Stimulated activated naive CD8-positive, alpha-beta T cell treated with anti-CD3 and anti-CD28 coated beads, Interleukin-15, Interleukin-2, amounts not matched to agents 100 U/mL and 50 U/mL, for 24 hours (primary cell): ENCODE measurements around the gene KAT7.

ENCODE experiments used
- ATAC-seq: fragments of 150-1000 bp; cut with Tn5 transposase; one replicate; pipeline ENCODE4 v1.10.0; 2021
- DNase-seq: peaks from one replicate; pipeline ENCODE4 v3.0.0; 2021

KAT7 gene

DNA sequence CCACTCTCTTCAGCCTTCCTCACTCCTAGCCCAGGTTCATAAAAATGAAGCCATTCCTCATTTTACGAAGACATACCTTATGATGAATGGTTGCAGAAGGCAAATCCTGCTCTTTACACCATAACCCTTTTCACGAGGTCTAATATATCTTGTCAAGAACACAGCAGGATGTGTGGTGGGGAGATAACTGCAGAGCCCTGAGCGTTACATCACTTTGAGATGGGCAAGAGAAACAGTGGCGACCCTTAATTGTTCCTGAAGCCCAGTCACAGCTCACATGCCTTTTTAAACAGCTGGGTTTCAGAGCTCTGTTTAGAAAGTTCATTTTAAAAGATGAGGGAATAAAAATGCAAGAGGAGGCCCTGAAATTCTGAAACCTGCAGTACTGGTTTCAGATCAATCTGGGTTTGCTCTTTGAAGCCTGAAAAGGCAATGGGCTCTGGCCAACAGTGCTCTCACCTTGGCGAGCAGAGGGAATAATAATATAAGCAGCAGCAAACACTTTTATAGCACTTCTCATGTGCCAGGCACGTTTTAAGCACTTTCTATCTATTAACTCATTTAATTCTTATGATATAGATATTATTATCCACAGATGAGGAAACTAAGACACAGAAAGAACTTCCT lies 27.4 kb upstream of the KAT7 start:
- DNase-seq = no peak
- ATAC-seq = no peak

DNA sequence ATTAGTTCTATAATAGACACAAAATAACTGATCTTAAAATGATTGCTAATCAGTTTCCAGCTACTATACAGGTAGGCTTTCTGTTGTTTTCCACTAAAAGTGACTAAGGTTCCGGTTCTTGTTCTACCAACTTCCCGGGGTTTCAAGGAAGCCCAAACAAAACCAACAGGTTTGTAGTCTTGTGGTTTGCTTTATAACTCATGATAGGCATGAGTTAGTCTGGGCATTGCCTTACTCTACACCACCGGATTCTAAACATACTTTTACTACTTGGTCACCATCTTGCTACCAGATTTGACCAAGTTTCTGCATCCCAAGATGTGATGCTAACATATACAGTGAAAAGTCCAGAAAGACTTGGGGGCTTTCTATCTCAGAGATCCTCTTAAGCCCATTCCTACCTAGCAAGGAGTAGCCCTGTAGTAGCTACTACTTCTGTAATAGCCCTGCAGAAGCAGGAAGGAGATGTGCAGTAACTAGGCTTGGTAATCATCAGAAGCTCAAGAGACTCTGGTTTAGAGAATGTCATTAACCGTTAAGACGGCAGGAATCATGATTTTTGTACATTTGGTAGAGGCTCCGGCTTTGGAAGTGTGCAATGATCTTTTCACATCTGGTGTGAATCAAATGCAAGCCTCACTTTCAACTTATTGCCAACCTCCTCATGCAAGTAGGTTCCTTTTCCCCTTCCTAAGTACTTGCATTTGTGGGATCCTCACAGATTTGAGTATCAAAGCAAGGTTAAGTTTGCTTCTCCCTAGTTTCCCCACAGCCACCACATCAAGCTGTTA lies 26.1 kb upstream of the KAT7 start:
- DNase-seq (no peak), ATAC-seq (no peak)

DNA sequence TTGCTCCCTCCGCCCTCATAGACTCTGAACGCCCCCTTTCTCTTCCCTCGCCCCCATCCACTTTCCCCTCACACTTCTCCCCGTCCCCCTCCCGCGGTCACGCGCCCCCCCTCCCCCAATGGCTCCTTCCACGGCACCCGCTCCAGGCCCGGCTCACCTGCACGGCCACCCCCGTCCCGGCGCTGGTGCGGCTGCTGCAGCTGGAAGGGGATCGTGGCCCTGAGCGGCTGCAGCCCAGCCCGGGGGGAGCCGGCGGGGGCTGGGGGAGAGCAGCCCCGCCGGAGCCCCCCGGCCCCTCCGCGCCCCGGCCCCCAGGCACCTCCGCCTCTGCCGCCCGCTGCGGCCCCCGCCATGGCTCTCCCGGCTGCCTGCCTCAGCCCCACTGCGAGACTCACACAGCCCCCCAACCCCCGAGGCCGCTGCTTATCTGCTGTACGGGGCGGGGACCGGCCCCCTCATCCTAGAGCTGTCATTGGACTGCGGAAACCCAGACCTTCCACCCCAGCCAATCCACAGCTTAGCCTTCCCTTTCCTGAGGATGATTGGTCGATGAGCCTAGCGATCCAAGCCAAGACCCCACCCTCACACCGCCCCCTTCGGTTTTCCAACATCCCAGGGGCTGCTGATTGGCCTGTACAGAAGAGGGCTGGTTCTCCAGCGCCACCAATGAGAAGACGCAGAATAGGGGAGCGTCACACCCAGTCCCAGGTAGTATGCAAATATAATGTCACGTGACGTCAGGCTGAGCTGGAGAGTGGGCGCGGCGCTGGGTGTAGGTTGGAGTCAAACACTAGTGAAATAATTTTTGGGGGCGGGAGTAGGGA lies 24.5 kb upstream of the KAT7 start, which contains the start of gene FAM117A:
Gene FAM117A, minus strand, starts transcription at position 397 of the 824 bp plus-strand sequence. Its CDS starts 44 bp downstream, at position 353.
- ATAC-seq = peak; percentile 96
- DNase-seq = peak; percentile 93

DNA sequence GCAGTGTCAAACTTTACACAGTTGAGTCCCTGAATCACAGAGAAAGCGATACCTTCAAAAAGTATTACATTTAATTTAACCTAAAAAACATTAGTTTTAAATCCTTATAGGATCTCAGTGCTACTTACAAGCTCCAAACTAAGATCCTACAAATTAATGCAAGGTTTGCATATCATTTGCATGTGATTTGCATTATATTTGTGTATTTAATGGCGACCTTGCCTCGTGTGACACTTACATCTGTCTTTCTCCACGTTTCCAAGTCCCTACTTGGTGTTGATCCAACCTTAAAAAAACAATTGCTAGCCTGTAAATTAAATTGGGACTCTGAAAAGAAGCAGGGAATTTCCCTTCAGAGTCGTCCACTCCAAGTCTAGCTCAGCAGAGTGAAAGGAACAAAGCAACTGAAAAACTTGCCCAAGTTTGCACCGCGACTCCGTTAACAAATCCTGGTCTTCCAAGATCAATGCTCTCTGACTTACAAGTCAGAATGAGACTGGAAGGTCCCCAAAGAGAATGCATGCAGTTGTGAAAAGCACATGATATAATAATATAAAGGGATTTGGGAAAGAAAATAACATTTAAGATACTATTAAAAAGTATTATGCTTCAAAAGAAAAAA lies 23.8 kb upstream of the KAT7 start:
- ATAC-seq = no peak
- no peak for DNase-seq

DNA sequence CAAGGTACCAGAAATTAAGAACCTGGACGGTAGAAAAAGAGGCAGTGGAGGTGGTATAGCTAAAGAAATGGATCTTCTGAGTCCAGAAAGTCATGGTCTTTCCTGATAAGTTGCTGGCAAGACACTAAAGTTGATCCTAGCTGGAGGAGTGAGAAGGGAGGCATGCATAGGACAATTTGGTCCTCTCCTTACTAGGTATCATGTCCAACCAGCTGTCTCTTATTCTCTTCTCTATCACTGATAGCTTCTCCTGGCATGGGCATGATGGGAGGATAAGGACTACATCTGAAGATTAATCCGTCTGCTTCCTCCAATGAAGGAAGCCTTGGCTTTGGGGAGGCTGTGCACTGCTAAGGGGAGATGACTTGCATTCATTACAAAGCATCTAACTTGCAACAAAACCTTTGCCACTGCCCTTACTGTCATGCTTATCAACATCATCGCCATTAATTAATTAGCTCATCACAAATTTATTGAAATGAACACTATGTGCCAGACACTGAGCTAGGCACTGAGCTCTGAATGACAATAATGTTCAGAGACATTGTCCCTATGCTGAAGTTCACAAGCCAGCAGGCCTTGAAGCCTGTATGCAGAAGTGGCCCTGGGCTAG lies 21.5 kb upstream of the KAT7 start:
- no peak for DNase-seq
- ATAC-seq = no peak

DNA sequence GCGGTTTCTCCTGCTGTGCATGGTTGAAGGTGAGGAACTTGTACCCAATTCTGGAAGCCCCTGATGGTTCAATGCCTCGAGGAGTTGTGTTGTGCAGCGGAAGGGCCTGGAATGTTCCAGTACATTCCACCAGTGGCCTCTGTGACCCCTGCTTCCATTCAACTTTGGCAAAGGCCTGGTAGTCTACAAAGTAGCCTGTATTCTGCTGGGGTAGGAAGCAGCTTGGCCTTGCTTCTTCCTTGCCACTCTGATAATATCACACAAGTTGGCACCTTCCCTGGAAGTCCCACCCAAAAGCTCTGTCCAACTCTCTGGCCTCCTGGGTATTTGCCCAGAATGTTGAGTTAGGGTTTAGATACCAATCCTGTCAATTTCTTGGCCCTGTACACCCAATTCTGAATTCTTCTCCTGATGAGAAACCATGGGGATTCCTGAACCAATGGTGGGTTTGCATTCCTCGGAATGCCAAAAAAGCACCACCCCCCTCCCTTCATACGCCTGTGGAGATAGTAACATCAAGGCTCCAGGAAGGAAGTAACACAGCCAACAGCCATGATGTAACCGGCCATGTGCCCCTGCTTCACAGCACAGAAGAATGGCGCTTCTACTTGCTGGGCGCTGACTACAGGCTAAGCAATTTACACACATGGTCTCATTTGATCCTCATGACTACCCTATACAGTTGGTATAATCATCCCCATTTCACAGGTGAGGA lies 12.8 kb upstream of the KAT7 start:
- DNase-seq (no peak), ATAC-seq (no peak)

DNA sequence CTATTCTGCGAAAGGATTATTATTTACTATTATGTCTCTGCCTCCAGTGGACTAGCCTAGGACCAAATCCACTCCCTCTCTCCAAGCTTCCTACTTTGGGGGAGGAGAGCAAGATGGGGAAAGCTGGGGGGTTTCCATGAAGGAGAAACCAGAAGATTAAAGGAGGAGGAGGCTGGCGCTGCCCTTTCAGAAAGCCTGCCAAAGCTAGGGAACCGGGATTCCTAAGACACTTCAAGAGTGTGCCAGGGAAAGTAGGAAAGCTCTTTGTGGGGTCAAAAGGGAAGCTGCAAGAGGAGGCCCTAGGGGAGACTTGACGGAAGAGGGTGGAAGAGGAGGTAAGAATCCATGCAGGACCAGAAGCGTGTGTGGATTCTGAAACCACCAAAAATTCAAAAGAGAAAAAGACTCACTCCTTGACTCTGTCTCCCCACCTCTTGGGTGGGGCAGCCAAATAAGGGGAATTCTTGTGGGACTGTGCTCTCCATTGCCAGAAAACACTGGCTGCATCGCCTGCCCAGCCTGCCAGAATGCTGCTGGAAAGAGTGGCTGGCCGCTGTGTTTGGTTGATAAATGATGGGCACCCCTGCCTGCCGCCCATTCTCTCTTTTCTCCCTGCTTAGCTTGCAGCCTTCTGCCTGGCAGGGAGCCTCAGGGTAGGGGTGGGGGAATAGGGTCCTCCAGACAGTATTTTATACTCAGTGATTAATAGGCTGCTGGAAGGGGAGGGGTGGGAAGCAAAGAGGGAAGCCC lies 11.8 kb upstream of the KAT7 start:
- ATAC-seq = no peak
- no peak for DNase-seq

DNA sequence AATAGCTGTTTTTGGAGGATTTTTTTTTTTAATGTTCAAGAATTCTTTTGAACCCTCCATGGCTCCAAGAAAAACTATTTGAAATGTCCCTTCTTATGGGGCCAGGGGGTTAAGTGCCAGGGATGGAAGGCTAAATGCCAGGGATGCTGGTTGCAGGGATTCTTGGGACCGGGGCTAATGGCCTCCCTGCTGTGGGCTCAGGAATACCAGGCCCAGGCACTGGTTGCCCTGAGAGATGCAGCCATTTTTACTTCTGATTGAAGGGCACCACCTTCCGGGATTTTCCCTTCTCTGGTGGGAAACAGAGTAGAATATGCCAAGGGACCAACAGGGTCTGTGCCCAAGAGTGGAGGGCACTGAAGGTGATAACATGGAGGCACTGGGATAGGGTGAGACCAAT lies 10.9 kb upstream of the KAT7 start:
- no peak for DNase-seq
- ATAC-seq = no peak

DNA sequence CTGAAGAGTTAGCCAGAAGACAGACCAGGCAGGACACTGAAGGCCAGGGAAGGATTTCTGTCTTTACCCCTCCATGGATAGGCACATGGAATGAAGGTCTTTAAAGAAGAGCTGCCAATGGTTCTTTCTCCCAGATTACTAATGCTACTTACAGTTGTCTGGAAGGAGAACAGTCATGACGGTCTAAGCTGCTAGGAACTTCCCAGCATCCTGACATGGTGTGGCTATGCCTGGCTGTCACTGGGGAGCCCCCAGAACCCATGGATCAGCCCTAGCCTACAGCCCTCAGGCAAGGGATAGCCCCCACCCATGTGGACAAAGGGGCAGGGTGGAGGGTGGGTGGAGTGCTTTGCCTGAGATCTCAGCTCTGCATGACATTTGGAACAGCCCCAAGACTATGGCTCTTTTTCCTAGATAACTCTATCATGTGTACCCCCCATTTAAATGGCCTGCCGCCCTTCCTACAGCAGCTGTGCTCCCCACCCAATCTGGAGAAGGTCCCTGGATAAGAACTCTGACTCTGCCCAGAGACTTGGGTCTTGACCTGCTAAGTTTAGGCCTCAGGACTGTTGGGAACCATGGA lies 9.2 kb upstream of the KAT7 start:
- DNase-seq (no peak), ATAC-seq (peak; percentile 7)

DNA sequence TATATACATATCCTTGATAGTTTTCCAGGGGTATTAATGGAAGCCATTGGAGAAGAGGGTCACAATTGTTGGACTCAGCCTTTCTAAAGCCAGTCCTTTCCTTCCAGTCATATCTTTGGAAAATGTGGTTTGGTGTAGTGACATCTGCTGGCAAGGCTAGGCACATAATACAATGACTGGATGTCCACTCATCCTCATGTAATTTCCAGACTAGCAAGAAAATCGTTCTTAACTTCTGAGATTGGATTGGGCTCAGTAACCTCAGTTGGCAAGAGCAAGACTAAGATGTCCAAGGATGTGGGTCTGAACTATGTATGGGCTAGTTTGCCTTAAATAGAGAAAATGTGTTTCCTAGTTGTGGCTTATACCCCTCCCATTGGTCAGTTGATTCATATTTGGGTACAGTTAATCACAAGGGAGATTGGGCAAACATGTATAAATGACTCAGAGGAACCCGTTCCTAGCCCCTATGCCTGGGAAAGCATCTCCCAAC lies 8.7 kb upstream of the KAT7 start:
- DNase-seq (no peak), ATAC-seq (peak; percentile 70)

DNA sequence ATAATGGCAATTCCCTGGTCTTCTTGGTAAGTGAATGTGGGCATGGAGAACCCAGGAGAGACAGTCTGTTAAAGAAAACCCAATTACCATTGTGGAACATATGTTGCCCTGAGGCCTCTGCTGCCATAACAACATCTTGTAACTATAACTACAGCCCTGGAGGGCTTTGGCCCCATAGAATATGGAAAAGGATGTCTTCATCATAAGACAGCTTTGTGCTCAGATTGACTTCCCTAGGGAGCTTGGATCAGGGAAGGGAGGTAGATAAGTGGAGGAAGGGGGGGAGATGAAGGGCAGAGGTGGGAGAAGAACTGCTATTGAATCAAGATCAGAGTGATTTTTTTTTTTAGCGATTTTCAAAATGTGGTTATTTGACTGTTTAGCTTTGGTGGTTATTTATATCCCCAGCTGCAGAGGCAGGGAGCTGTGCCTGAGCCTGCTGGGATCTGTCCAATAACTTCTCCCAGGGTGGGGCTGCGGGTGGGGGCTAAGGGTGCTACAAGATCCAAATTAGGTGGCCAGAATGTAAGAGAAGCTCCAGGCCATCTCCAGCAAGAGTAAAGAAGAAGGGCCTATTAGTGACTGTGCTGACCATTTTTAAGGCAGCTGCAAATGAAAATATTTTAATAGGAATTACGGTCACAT lies 5.3 kb upstream of the KAT7 start:
- DNase-seq = no peak
- no peak for ATAC-seq

DNA sequence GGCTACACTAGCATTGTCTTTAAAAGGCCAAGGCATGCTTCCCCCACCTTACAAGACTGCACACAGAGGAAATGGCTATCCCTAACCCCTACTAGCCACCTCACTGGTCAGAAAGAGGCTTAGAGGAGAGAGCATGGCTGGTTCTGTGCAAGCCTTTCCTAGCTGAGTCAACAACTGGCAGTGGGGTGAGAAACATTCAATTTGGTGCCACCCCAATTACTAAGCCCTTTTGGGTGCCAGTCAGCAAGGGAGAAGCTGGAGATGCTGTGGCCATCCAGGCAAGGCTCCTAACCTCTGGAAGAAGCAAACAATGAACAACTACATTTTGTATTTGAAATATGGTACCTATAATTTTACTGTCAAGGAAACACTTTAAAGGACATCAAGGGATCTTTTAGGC lies 4.7 kb upstream of the KAT7 start:
- no peak for ATAC-seq
- DNase-seq = no peak

DNA sequence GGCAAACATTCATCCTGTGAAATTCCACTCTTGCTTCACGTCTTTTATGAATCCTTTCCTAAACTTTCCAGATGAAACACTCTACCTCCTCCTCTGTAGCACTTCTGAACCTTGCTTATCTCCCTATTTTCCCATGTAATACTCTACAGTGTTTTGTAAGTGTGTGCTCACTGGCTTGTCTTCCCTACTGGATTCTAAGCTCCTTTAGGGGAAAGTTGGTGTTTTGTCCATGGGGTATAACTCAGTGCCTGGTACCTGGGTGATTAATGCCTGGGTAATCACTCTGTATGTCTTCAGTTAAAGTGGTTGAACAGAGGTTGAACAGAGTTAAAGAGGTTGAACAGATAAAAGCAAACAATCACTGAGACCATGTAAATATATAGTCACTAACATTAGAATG lies 3.8 kb upstream of the KAT7 start:
- no peak for ATAC-seq
- no peak for DNase-seq

DNA sequence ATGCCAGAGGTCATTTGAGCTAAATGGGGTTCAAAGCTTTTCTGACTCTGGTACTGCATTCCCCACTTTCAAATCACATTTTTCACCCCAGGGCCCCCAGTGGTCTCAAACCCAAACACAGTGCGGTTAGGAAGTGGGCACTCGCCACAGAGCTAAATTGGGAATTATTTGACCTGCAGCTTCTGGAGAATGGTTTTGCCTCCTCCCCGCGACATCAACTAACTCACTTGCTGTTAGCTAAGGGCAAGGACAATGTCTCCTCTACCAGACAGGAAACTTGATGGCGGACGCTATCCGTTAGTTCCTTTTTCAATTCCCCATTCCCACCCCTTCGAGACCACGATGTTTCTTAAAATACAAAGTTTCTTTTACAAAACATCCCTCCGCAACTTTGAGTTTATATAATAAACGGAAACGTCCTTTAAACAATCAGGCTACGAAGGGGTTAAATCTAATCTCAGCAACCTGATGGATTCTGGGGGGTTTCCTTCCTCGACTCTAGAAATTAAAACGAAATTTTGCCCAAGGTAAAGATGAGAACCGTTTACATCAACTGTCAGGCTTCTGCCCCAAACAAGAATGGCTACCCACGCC lies 500 bp upstream of the KAT7 start:
- no peak for ATAC-seq
- peak; percentile 22 for DNase-seq

DNA sequence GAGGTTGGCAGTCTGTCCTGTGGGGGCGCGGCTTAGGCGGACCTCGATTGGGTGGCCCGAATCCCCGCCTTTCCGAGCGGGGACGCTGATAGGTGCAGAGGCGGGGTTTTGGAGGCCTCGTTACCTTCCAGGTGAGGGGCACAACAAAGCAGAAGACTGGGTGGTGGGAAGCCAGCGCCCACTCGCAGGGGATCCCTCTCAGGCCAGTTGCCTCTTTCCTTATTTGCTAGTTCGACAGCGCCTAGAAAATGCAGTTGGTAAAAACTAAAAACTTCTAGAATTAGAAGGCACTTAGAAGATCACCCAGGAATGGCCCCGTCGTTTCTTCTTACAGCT lies 730 bp downstream of the KAT7 start:
- no peak for DNase-seq

DNA sequence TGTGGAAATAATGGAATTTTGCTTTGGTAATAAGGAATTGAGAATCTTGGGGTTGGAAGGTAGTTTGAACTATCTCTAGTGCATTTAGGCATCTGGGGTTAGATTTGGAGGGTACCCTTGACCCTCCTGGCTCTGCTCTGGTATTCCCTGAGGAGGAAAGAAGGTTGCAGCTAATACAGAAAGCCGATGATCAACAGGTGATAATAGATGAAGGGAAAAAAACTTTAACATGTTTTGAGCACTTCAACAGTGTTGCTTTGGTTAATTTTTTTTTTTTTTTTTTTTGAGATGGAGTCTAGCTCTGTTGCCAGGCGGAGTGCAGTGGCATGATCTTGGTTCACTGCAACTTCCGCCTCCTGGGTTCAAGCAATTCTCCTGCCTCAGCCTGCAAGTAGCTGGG lies 4.8 kb downstream of the KAT7 start:
- no peak for ATAC-seq
- no peak for DNase-seq

More for the DNA sequence above, 730 bp downstream of the KAT7 start:
- no peak for ATAC-seq

DNA sequence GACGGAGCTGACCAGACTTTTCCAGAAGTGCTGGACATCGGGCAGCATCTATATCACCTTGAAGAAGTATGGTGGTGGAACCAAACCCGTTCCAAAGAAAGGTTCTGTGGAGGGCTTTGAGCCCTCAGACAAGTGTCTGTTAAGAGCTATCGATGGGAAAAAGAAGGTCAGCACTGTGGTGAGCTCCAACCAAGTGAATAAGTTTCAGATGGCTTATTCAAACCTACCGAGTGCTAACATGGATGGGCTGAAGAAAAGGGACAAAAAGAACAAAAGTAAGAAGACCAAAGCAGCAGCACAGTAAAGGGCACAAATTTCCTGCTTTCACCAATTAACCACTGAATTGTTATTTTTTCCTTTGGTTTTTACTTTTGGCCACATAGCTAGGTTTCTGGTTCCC lies 6.9 kb downstream of the KAT7 start:
- DNase-seq (no peak), ATAC-seq (peak; percentile 90)

DNA sequence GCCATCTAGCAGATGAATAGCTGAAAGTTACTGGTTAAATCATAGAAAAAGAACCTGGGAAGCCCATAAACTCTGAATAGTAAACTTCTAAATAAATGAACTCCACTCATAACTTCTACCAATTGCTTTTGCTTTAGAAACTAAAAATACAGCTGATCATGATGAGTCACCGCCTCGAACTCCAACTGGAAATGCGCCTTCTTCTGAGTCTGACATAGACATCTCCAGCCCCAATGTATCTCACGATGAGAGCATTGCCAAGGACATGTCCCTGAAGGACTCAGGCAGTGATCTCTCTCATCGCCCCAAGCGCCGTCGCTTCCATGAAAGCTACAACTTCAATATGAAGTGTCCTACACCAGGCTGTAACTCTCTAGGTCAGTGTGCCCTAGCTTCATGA lies 9.7 kb downstream of the KAT7 start:
- DNase-seq = no peak
- ATAC-seq = no peak

DNA sequence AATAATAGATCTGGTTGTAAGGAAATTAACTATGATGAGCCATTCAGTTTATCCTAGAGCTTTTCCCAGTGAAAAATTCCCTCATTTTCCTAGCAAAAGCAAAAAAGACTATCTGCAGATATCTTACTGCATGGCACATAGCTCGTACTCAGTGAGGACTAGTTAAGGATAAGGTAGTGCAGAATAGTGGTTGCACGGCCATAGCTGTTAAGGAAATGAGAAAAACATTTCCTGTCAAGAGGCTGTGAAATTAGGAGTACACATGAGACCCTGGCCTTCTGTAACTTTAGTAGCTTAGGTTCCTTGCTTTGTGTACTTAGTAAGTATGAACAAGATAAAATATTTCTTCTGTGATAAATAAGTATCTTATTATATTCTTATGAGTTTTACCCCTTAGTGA lies 10.3 kb downstream of the KAT7 start:
- ATAC-seq (no peak), DNase-seq (no peak)
